Adrenal gland (tissue), 12 donors: Measurements from ENCODE around the gene PSMB7. TPM values are rescaled to one million over a fixed set of nuclear protein-coding genes. Genes with fewer than 3 reads are reported as not detected.

Experiments
- DNase-seq, 7 donors: peaks; one replicate each; pipeline ENCODE4 v3.0.0-alpha.2; 2019 to 2020
- H3K27ac ChIP-seq, 5 donors: fragments of 200-600 bp; sonication (generic) in 4 of 5; 1 replicate in 3 of 5; 2 replicates in 2 of 5; pipeline versions ENCODE4 v1.5.1 to v1.8.0; 2016 to 2020; ENCODE audit warnings: mild to moderate bottlenecking in 1 of 5
- H3K27me3 ChIP-seq: fragments of 200-600 bp; 2 replicates; pipeline ENCODE4 v1.8.0; 2021
- H3K36me3 ChIP-seq, 2 donors: fragments of 200-600 bp; replicated peaks in 1 of 2; 1 replicate in 1 of 2; 2 replicates in 1 of 2; pipeline versions ENCODE4 v1.5.1 to v1.8.0; 2018 to 2022
- H3K4me1 ChIP-seq, 2 donors: fragments of 200-600 bp; replicated peaks in 1 of 2; 1 replicate in 1 of 2; 2 replicates in 1 of 2; pipeline versions ENCODE4 v1.5.1 to v1.8.0; 2018 to 2021
- H3K4me3 ChIP-seq, 4 donors: fragments of 200-600 bp; sonication (generic) in 3 of 4; one replicate each; pipeline ENCODE4 v1.5.1; 2016 to 2018
- H3K9me3 ChIP-seq, 3 donors: fragments of 200-600 bp; sonication (generic) in 1 of 3; replicated peaks in 1 of 3; 1 replicate in 2 of 3; 2 replicates in 1 of 3; pipeline versions ENCODE4 v1.5.1 to v1.8.0; 2016 to 2021
- POLR2A ChIP-seq, 2 donors: fragments of 450-650 bp; IDR thresholded peaks; one replicate each; pipeline ENCODE4 v1.6.1; 2017; ENCODE audit warnings: antibody characterized with exemption in 2 of 2, mild to moderate bottlenecking in 2 of 2, moderate library complexity in 1 of 2
- WGBS, 4 donors: extraction: QIAGEN DNeasy Blood & Tissue Kit in 2 of 4; methylation state at CpG; one replicate each; pipeline versions ENCODE4 v1.1.5 to v1.1.7; 2013 to 2017; 5-methylcytosine and 5-hydroxymethylcytosine counted together
- intact Hi-C, 2 donors: fragments of 100-400 bp; cut with DNase I; formaldehyde crosslinking; loops; one replicate each; pipeline versions ENCODE4 v1.14.1 to v1.15.0; 2022 to 2023
- polyA plus RNA-seq, 3 donors: library from polyadenylated mRNA; stranded (reverse); fragments of 200-250 nt in 2 of 3; fragments of 350-450 nt in 1 of 3; fragmentation: Illumina TruSeq in 1 of 3; extraction: RNeasy Lipid Tissue Mini Kit (QIAGEN cat#74804) in 1 of 3; gene quantifications; one replicate each; pipeline ENCODE4 v1.2.3, GENCODE V29; 2013 to 2014
- total RNA-seq, 9 donors: library from RNA; depleted of rRNA in 4 of 9; stranded (reverse); fragments of >200 nt in 4 of 9; fragments of 120-200 nt in 1 of 9; fragmentation: NEBNext Ultra II Directional in 1 of 9; extraction: Animal tissue kit (Norgen Biotek cat#: 25700) in 1 of 9; gene quantifications; one replicate each; pipeline versions ENCODE4 v1.1.0 to v1.2.4, GENCODE V29; 2013 to 2023
- TF ChIP-seq, protein P1 (sequence below), 6 experiments: fragments of 450-650 bp in 4 of 6; fragments of 200-600 bp in 2 of 6; sonication (generic) in 1 of 6; IDR thresholded peaks; 1 replicate in 5 of 6; 2 replicates in 1 of 6; pipeline versions ENCODE4 v1.5.1 to v1.8.0; 2016 to 2021; ENCODE audit warnings: antibody characterized with exemption in 6 of 6, mild to moderate bottlenecking in 2 of 6, moderate library complexity in 1 of 6
- donor health status: healthy with polysubstance abuse.
- donor health status: Bipolar disorder and iron deficiency.
- donor health status: DM: yes; HTN: yes; CAD: no.
- donor health status: DM: no; HTN: no; CAD: no.
- donor health status: DM: no; HTN: no; CAD: no.
- donor health status: DM: yes; HTN: yes; CAD: no.

The PSMB7 gene
- total and polyA plus RNA-seq, 12 donors: 107 to 427 (median 178) TPM

DNA sequence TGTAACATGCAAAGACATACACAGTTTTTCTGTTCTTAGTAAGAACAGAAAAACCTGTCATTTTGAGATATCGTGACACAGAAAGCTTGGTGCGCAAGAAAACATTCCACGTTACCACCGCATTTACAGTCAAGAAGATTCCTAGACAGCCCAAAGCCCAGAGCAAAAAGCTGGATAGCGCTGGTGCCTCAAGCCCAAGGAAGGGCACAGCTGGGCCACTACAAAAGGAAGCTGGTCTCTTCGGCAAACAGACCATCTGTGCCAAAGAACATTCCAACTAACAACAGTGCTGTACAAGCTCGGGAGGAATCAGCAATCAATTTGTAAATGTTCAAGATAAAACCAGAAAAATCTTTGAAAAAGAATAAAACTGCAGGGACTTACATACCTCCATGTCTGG is 31.0 kb downstream of the PSMB7 start:
- Histone ChIP-seq H3K36me3 (peaks cover 0 to 26% of the 10 kb centered on the region in 2 donors), H3K4me3 (no peak overlapping the region), H3K9me3 (no peaks in the 10 kb centered on the region), H3K4me1 (peaks cover 9 to 44% of the 10 kb centered on the region in 2 donors), H3K27ac (no peak overlapping the region), H3K27me3 (no peaks in the 10 kb centered on the region)
- intact Hi-C loops: no loop called here
- no peak for DNase-seq
- WGBS, 4 donors: 89 to 92% (median 91%) methylated on average over 7 of the region's 7 CpGs
- TF ChIP-seq, protein P1, sequence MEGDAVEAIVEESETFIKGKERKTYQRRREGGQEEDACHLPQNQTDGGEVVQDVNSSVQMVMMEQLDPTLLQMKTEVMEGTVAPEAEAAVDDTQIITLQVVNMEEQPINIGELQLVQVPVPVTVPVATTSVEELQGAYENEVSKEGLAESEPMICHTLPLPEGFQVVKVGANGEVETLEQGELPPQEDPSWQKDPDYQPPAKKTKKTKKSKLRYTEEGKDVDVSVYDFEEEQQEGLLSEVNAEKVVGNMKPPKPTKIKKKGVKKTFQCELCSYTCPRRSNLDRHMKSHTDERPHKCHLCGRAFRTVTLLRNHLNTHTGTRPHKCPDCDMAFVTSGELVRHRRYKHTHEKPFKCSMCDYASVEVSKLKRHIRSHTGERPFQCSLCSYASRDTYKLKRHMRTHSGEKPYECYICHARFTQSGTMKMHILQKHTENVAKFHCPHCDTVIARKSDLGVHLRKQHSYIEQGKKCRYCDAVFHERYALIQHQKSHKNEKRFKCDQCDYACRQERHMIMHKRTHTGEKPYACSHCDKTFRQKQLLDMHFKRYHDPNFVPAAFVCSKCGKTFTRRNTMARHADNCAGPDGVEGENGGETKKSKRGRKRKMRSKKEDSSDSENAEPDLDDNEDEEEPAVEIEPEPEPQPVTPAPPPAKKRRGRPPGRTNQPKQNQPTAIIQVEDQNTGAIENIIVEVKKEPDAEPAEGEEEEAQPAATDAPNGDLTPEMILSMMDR (IDR thresholded peaks at IDR 0.05): no peak
- TF ChIP-seq POLR2A (IDR thresholded peaks at IDR 0.05): no peak

DNA sequence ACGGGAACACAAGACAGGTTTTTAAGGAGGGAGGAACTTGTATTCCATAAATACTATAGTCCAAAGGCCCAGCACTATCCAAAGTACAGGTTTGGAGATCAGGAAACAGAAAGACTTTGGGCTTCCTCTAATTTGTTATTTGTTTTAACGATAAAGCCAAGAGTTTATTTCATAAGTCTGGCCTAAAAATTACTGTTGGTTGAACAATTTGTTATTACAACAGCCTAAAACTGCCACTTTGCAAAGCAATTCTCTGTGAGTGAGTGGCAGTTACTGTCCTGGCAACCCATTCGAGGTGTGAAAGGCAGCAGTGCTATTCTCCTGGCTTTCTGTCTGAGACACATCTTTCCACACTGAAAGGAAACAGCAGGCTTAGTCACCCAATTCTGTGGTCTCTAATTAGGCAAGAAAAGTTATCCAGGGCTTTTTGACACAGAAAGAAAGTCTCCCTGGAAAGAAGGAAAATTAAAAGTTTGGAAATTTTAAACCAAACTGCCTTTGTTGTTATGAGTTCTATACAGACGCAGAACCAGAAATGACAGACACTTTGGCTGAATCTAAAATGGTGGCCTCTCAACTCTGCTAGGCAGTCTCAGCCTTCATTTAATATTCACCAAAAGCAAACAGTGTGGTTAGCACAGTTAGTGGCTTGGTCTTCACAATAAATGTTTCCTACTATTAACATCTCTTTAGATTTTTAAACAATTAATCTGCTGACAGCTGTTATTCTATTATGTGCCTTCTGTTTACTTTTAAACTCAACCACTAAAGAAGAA is 33.9 kb downstream of the PSMB7 start:
- H3K36me3 ChIP-seq: peaks cover 0 to 26% of the 10 kb centered on the region in 2 donors
- peaks cover 5 to 18% of the 10 kb centered on the region in 2 donors for H3K4me1 ChIP-seq
- no peak overlapping the region for H3K4me3 ChIP-seq
- H3K9me3 ChIP-seq: no peaks in the 10 kb centered on the region
- H3K27ac ChIP-seq: no peak overlapping the region
- intact Hi-C loops: no loop called here
- WGBS, 4 donors: 78 to 88% (median 85%) methylated on average over 4 of the region's 4 CpGs
- TF ChIP-seq, protein P1 (IDR thresholded peaks at IDR 0.05): no peak
- TF ChIP-seq POLR2A (IDR thresholded peaks at IDR 0.05): no peak
- no peak for DNase-seq
- H3K27me3 ChIP-seq: no peaks in the 10 kb centered on the region

- TF ChIP-seq, protein P1 (IDR thresholded peaks at IDR 0.05): no peak
- TF ChIP-seq POLR2A (IDR thresholded peaks at IDR 0.05): no peak
- WGBS, 4 donors: 82 to 87% (median 83%) methylated on average over 10 of the region's 10 CpGs
- no peaks in the 10 kb centered on the region for H3K4me1 ChIP-seq
- intact Hi-C loops: no loop called here
- no peak overlapping the region for H3K27ac ChIP-seq
- no peak for DNase-seq
- no peaks in the 10 kb centered on the region for H3K9me3 ChIP-seq
- H3K4me3 ChIP-seq: no peak overlapping the region
- H3K27me3 ChIP-seq: no peaks in the 10 kb centered on the region
- H3K36me3 ChIP-seq: peaks cover 0 to 17% of the 10 kb centered on the region in 2 donors
These were observed 37.5 kb downstream of the PSMB7 start for GRCh38 chr9:124377551-124378406.

DNA sequence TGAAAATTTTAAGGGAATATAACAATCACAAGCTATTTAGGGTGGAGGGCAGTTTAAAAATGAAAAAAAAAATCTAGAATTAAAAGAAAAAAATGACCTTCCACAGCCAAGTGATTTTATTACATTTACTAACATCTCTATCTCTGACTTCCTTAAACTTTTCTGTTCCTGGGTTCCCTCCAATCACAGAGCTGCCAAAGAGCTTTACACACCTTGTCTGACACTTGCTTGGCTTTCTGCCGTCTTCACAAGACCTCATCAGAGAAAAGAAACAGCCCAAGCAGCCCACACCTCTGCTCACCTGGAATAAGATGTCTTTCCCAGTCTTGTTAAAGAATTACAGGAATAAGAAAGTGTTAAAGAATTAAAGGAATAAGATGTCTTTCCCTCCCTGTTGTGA is 38.9 kb downstream of the PSMB7 start:
- intact Hi-C loops: no loop called here
- no peaks in the 10 kb centered on the region for H3K9me3 ChIP-seq
- H3K4me1 ChIP-seq: peaks cover 0 to 8% of the 10 kb centered on the region in 2 donors
- TF ChIP-seq POLR2A (IDR thresholded peaks at IDR 0.05): no peak
- TF ChIP-seq, protein P1 (IDR thresholded peaks at IDR 0.05): no peak
- DNase-seq: no peak
- WGBS, 4 donors: 42 to 71% (median 64%) methylated on average over 1 of the region's 1 CpG
- no peak overlapping the region for H3K27ac ChIP-seq
- H3K27me3 ChIP-seq: no peaks in the 10 kb centered on the region
- H3K4me3 ChIP-seq: no peak overlapping the region
- H3K36me3 ChIP-seq: peaks cover 0 to 15% of the 10 kb centered on the region in 2 donors
